ENCODE results near the gene RPA1.

Gene RPA1

DNA sequence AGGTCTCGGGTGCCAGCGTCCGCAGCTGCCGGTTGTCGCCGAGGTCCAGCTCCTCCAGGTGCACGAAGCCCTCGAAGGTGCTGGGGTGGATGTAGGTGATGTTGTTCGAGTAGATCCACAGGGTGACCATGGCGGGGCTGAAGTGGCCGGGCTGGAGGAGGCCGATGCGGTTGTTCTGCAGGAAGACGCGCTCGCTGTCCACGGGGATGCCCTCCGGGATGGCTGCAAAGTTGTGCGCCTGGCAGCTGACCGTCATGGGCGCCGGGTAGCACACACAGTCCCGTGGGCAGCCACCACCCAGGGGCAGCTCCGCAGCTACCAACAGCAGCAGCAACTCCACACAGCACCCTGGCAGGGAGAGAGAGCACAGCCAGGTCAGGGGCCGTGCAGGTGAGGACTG is 107.7 kb downstream of the RPA1 start:
- Histone ChIP-seq H3K27me3 (ENCODE audit: control insufficient read depth, insufficient read depth, low read length) (peaks cover 46% of the 10 kb centered on the region), H3K4me3 (ENCODE audit: low read length) (no peak overlapping the region)

GRCh38 chr17:1939981-1940809 is 110.4 kb downstream of the RPA1 start:
- Histone ChIP-seq H3K27me3 (ENCODE audit: control insufficient read depth, insufficient read depth, low read length) (peaks cover 30% of the 10 kb centered on the region), H3K4me3 (ENCODE audit: low read length) (no peak overlapping the region), H3K9ac (ENCODE audit: low read depth, low read length) (peak overlapping the region; percentile 53), H3K4me1 (ENCODE audit: control insufficient read depth, insufficient read depth, low read length) (peaks cover 14% of the 10 kb centered on the region), H3K36me3 (ENCODE audit: insufficient read depth, low read length) (no peaks in the 10 kb centered on the region), H3K9me3 (replicated peaks; ENCODE audit: low read length) (no peaks in the 10 kb centered on the region), H3K4me2 (ENCODE audit: low read length) (peak overlapping the region; percentile 4)

More for the DNA sequence above, 107.7 kb downstream of the RPA1 start:
- Histone ChIP-seq H3K4me2 (ENCODE audit: low read length) (no peak overlapping the region), H3K4me1 (ENCODE audit: control insufficient read depth, insufficient read depth, low read length) (peaks cover 14% of the 10 kb centered on the region), H3K9me3 (replicated peaks; ENCODE audit: low read length) (no peaks in the 10 kb centered on the region), H3K36me3 (ENCODE audit: insufficient read depth, low read length) (no peaks in the 10 kb centered on the region), H3K9ac (ENCODE audit: low read depth, low read length) (no peak overlapping the region)

- Histone ChIP-seq H3K36me3 (ENCODE audit: insufficient read depth, low read length) (no peaks in the 10 kb centered on the region), H3K4me2 (ENCODE audit: low read length) (no peak overlapping the region), H3K4me1 (ENCODE audit: control insufficient read depth, insufficient read depth, low read length) (peaks cover 14% of the 10 kb centered on the region), H3K27me3 (ENCODE audit: control insufficient read depth, insufficient read depth, low read length) (peaks cover 28% of the 10 kb centered on the region), H3K9me3 (replicated peaks; ENCODE audit: low read length) (no peaks in the 10 kb centered on the region), H3K4me3 (ENCODE audit: low read length) (no peak overlapping the region), H3K9ac (ENCODE audit: low read depth, low read length) (no peak overlapping the region)
Measured at GRCh38 chr17:1940810-1941185, 111.0 kb downstream of the RPA1 start.

GRCh38 chr17:1941272-1942065 is 111.7 kb downstream of the RPA1 start:
- Histone ChIP-seq H3K4me3 (ENCODE audit: low read length) (no peak overlapping the region), H3K27me3 (ENCODE audit: control insufficient read depth, insufficient read depth, low read length) (peaks cover 28% of the 10 kb centered on the region), H3K9me3 (replicated peaks; ENCODE audit: low read length) (no peaks in the 10 kb centered on the region), H3K36me3 (ENCODE audit: insufficient read depth, low read length) (no peaks in the 10 kb centered on the region), H3K4me2 (ENCODE audit: low read length) (no peak overlapping the region), H3K9ac (ENCODE audit: low read depth, low read length) (no peak overlapping the region), H3K4me1 (ENCODE audit: control insufficient read depth, insufficient read depth, low read length) (peaks cover 14% of the 10 kb centered on the region)

DNA sequence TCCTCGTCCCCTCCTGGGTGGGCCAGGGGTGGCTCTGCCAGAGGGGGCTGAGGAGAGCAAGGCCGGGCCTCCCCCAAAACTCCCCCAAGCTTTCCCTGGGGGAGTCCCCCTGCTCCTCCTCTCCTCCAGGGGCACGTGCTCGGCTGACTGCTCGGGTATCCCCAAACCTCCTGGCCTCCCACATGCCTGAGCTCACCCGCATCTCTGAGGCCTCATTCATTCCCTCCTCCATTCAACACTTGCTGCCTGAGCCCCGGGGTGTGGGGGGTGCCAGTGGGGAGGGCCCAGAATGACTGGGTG is 112.2 kb downstream of the RPA1 start:
- no peaks in the 10 kb centered on the region for H3K36me3 ChIP-seq (ENCODE audit: insufficient read depth, low read length)
- peaks cover 14% of the 10 kb centered on the region for H3K4me1 ChIP-seq (ENCODE audit: control insufficient read depth, insufficient read depth, low read length)
- no peak overlapping the region for H3K4me3 ChIP-seq (ENCODE audit: low read length)
- H3K9me3 ChIP-seq (replicated peaks; ENCODE audit: low read length): no peaks in the 10 kb centered on the region
- no peak overlapping the region for H3K4me2 ChIP-seq (ENCODE audit: low read length)
- H3K27me3 ChIP-seq (ENCODE audit: control insufficient read depth, insufficient read depth, low read length): peaks cover 28% of the 10 kb centered on the region
- no peak overlapping the region for H3K9ac ChIP-seq (ENCODE audit: low read depth, low read length)

DNA sequence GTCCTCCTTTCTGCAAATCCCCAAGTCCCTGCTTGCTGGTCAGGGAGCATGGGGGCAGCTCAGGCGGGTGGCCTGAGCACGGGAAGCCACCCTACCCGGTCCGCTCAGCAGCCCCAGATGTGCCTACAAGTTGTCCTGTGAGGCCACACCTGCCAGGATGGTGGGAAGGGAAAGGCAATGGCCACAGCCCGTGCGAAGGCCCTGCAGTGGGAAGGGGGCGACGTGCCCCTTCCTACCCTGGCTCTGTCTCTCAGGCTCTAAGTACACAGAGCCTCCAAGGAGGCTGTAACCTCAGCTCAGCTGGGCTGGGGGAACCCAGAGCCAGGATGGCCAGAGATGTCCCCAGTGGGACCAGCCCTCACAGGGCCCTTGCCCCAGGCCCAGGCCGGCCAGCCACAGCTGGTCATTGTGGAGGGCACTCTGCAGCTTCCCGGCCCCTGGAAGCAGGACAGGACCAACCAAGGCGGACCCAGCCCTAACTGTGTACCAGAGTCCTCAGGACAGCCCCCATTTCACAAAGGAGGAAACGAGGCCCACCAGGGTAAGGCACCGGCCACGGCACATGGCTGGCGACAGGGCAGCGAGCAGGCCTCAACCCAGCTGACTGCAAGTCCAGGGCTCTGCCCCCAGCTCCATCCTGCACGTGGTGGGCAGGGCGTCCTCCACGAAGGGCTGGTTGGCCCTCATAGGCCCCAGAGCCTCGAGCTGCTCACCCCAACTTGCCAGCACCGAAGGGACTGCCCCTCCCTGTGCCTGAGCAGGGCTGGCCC is 113.0 kb downstream of the RPA1 start:
- no peak overlapping the region for H3K9ac ChIP-seq (ENCODE audit: low read depth, low read length)
- no peaks in the 10 kb centered on the region for H3K36me3 ChIP-seq (ENCODE audit: insufficient read depth, low read length)
- no peak overlapping the region for H3K4me2 ChIP-seq (ENCODE audit: low read length)
- H3K9me3 ChIP-seq (replicated peaks; ENCODE audit: low read length): no peaks in the 10 kb centered on the region
- H3K4me3 ChIP-seq (ENCODE audit: low read length): no peak overlapping the region
- peaks cover 14% of the 10 kb centered on the region for H3K4me1 ChIP-seq (ENCODE audit: control insufficient read depth, insufficient read depth, low read length)
- H3K27me3 ChIP-seq (ENCODE audit: control insufficient read depth, insufficient read depth, low read length): peaks cover 28% of the 10 kb centered on the region

- Histone ChIP-seq H3K9me3 (replicated peaks; ENCODE audit: low read length) (no peaks in the 10 kb centered on the region), H3K4me3 (ENCODE audit: low read length) (no peak overlapping the region), H3K4me2 (ENCODE audit: low read length) (no peak overlapping the region), H3K4me1 (ENCODE audit: control insufficient read depth, insufficient read depth, low read length) (peaks cover 14% of the 10 kb centered on the region), H3K27me3 (ENCODE audit: control insufficient read depth, insufficient read depth, low read length) (peaks cover 28% of the 10 kb centered on the region), H3K36me3 (ENCODE audit: insufficient read depth, low read length) (no peaks in the 10 kb centered on the region), H3K9ac (ENCODE audit: low read depth, low read length) (no peak overlapping the region)
Measured at GRCh38 chr17:1943436-1943831, 113.6 kb downstream of the RPA1 start.

DNA sequence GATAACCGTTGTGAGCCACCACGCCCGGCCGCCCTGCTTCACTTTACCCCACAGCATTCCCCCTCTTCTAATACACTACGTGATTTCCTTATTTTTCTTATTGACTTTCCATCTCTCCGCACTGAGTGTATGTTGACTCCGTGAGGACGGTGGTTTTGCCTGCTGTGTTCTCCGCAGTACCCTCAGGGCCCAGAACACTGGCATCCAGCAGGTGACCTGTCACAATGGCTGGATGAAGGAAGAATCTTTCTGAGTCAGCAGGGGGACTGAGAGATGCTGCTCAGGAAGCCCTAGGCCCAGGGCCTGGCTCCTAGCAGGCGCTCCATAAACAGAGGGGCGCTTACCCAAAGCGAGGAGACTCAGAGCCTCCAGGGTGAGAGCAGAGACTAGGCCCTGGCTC is 115.8 kb downstream of the RPA1 start:
- H3K4me2 ChIP-seq (ENCODE audit: low read length): no peak overlapping the region
- no peaks in the 10 kb centered on the region for H3K36me3 ChIP-seq (ENCODE audit: insufficient read depth, low read length)
- peaks cover 2% of the 10 kb centered on the region for H3K4me1 ChIP-seq (ENCODE audit: control insufficient read depth, insufficient read depth, low read length)
- H3K9ac ChIP-seq (ENCODE audit: low read depth, low read length): no peak overlapping the region
- H3K27me3 ChIP-seq (ENCODE audit: control insufficient read depth, insufficient read depth, low read length): peaks cover 29% of the 10 kb centered on the region
- H3K4me3 ChIP-seq (ENCODE audit: low read length): no peak overlapping the region
- no peaks in the 10 kb centered on the region for H3K9me3 ChIP-seq (replicated peaks; ENCODE audit: low read length)

- H3K4me2 ChIP-seq (ENCODE audit: low read length): no peak overlapping the region
Measured at GRCh38 chr17:1946021-1946932, 116.5 kb downstream of the RPA1 start.

GRCh38 chr17:1947229-1947742 is 117.5 kb downstream of the RPA1 start:
- H3K9ac ChIP-seq (ENCODE audit: low read depth, low read length): no peak overlapping the region
- H3K27me3 ChIP-seq (ENCODE audit: control insufficient read depth, insufficient read depth, low read length): peaks cover 25% of the 10 kb centered on the region
- H3K4me1 ChIP-seq (ENCODE audit: control insufficient read depth, insufficient read depth, low read length): no peaks in the 10 kb centered on the region
- H3K4me2 ChIP-seq (ENCODE audit: low read length): no peak overlapping the region
- no peaks in the 10 kb centered on the region for H3K36me3 ChIP-seq (ENCODE audit: insufficient read depth, low read length)
- no peak overlapping the region for H3K4me3 ChIP-seq (ENCODE audit: low read length)
- no peaks in the 10 kb centered on the region for H3K9me3 ChIP-seq (replicated peaks; ENCODE audit: low read length)

More at GRCh38 chr17:1946021-1946932, 116.5 kb downstream of the RPA1 start:
- H3K4me3 ChIP-seq (ENCODE audit: low read length): no peak overlapping the region
- H3K9ac ChIP-seq (ENCODE audit: low read depth, low read length): no peak overlapping the region
- H3K4me1 ChIP-seq (ENCODE audit: control insufficient read depth, insufficient read depth, low read length): no peaks in the 10 kb centered on the region
- no peaks in the 10 kb centered on the region for H3K9me3 ChIP-seq (replicated peaks; ENCODE audit: low read length)
- peaks cover 23% of the 10 kb centered on the region for H3K27me3 ChIP-seq (ENCODE audit: control insufficient read depth, insufficient read depth, low read length)
- H3K36me3 ChIP-seq (ENCODE audit: insufficient read depth, low read length): no peaks in the 10 kb centered on the region

Data from skeletal muscle satellite cell (primary cell).